Nephron (organoid): ENCODE measurements around the gene RAMP2.
"Not testable (repeated sequence)": the region's sequence is repeated elsewhere in the genome, so short reads cannot be mapped to it uniquely, and the experiment has no call there.

ENCODE experiments used
- H3K27ac Mint-ChIP-seq, 3 experiments: 2 replicates each; pipeline ENCODE4 v1.8.0; 2020; ENCODE audit warnings: mixed read lengths in 3 of 3, mild to moderate bottlenecking in 2 of 3, moderate library complexity in 1 of 3
- H3K27me3 Mint-ChIP-seq: 2 replicates; pipeline ENCODE4 v1.8.0; 2021; ENCODE audit warnings: low read depth, mild to moderate bottlenecking, moderate library complexity, mixed read lengths
- H3K36me3 Mint-ChIP-seq: 2 replicates; pipeline ENCODE4 v1.8.0; 2020; ENCODE audit warnings: low read depth, mixed read lengths
- H3K4me1 Mint-ChIP-seq: 2 replicates; pipeline ENCODE4 v1.8.0; 2020; ENCODE audit warnings: mixed read lengths
- H3K4me3 Mint-ChIP-seq, 3 experiments: 2 replicates each; pipeline ENCODE4 v1.8.0; 2020; ENCODE audit warnings: mild to moderate bottlenecking in 3 of 3, mixed read lengths in 3 of 3, moderate library complexity in 2 of 3
- H3K9me3 Mint-ChIP-seq: 2 replicates; pipeline ENCODE4 v1.8.0; 2020; ENCODE audit warnings: mixed read lengths
- CTCF ChIP-seq, 3 experiments: fragments of 200-600 bp; sonication (generic); IDR thresholded peaks; one replicate each; pipeline ENCODE4 v1.5.0; 2021; ENCODE audit warnings: antibody characterized with exemption in 3 of 3; ENCODE audit not compliant: unreplicated experiment in 3 of 3

Gene RAMP2

GRCh38 chr17:42767512-42767911 is 6.5 kb downstream of the RAMP2 start:
- Mint-ChIP-seq H3K27me3 (peaks cover 5% of the 10 kb centered on the region), H3K36me3 (no peaks in the 10 kb centered on the region), H3K9me3 (no peaks in the 10 kb centered on the region), H3K27ac (no peak overlapping the region), H3K4me3 (no peak overlapping the region), H3K4me1 (peaks cover 16% of the 10 kb centered on the region)
- no peak for TF ChIP-seq CTCF (IDR thresholded peaks at IDR 0.05; ENCODE audit: unreplicated experiment in 3 of 3)

GRCh38 chr17:42768006-42768405 is 7.0 kb downstream of the RAMP2 start:
- H3K36me3 Mint-ChIP-seq, H3K4me3 Mint-ChIP-seq, H3K27ac Mint-ChIP-seq, H3K27me3 Mint-ChIP-seq, H3K9me3 Mint-ChIP-seq: not testable (repeated sequence)
- peaks cover 13% of the 10 kb centered on the region for H3K4me1 Mint-ChIP-seq

GRCh38 chr17:42769964-42770363 is 8.9 kb downstream of the RAMP2 start:
- not testable (repeated sequence) for H3K9me3 Mint-ChIP-seq, H3K4me3 Mint-ChIP-seq, H3K27me3 Mint-ChIP-seq, H3K27ac Mint-ChIP-seq, H3K36me3 Mint-ChIP-seq
- peaks cover 12% of the 10 kb centered on the region for H3K4me1 Mint-ChIP-seq

- peaks cover 10% of the 10 kb centered on the region for H3K36me3 Mint-ChIP-seq
- no peak for TF ChIP-seq CTCF (IDR thresholded peaks at IDR 0.05; ENCODE audit: unreplicated experiment in 3 of 3)
- no peaks in the 10 kb centered on the region for H3K27me3 Mint-ChIP-seq
- peaks cover 12% of the 10 kb centered on the region for H3K4me1 Mint-ChIP-seq
- H3K27ac Mint-ChIP-seq, result peak overlapping the region; percentile 92 to 98 (median 98)
- no peaks in the 10 kb centered on the region for H3K9me3 Mint-ChIP-seq
- peak overlapping the region; percentile 99 to 100 (median 99) for H3K4me3 Mint-ChIP-seq
These were observed 11.9 kb downstream of the RAMP2 start for GRCh38 chr17:42772945-42773289.

- Mint-ChIP-seq H3K9me3 (no peaks in the 10 kb centered on the region), H3K4me1 (peaks cover 12% of the 10 kb centered on the region), H3K27ac (peak within 1 kb of the TSS; percentile 92 to 98 (median 98)), H3K36me3 (peaks cover 15% of the 10 kb centered on the region), H3K4me3 (peak within 1 kb of the TSS; percentile 99 to 100 (median 99)), H3K27me3 (no peaks in the 10 kb centered on the region)
- peak in 1 of 3 experiments; percentile 21 for TF ChIP-seq CTCF (IDR thresholded peaks at IDR 0.05; ENCODE audit: unreplicated experiment in 3 of 3)
These were observed 12.4 kb downstream of the RAMP2 start, which contains the start of gene VPS25 for GRCh38 chr17:42773290-42774035. Gene VPS25 (plus strand): TSS chr17:42773449. CDS start chr17:42773476, 27 bp downstream.

- no peaks in the 10 kb centered on the region for H3K9me3 Mint-ChIP-seq
- peaks cover 14% of the 10 kb centered on the region for H3K4me1 Mint-ChIP-seq
- H3K27ac Mint-ChIP-seq, result peak overlapping the region; percentile 92 to 98 (median 98)
- TF ChIP-seq CTCF (IDR thresholded peaks at IDR 0.05; ENCODE audit: unreplicated experiment in 3 of 3), result no peak
- H3K27me3 Mint-ChIP-seq, result no peaks in the 10 kb centered on the region
- H3K36me3 Mint-ChIP-seq, result peaks cover 22% of the 10 kb centered on the region
- H3K4me3 Mint-ChIP-seq, result peak overlapping the region; percentile 99 to 100 (median 99)
These were observed 13.2 kb downstream of the RAMP2 start for GRCh38 chr17:42774066-42774745.
